HG03457 (cell line): ENCODE results near the gene ASIC2.

ENCODE experiments used
- ATAC-seq: cut with Tn5 transposase; IDR thresholded peaks from one replicate; pipeline ENCODE4 v1.9.1; 2021; ENCODE audit warnings: moderate number of reproducible peaks; ENCODE audit not compliant: unreplicated experiment

The ASIC2 gene

DNA sequence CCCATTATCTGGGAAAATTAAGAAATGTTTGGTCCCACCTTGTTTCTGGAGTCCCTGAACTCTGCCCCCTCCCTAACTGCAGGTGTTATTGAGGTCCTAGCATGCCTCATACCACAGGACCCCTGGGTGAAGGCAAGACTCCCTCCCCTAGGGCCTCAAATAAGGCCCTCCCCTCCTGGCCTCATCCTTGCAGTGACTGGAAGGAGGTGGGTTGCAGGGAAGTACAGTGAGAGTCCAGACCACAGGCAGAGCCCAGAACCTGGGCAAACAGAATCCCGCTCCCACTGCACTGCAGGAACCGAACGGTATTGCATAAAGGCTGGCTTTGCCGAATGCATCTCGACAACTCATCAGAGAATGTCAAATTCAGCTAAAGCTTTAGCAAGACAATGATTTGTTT is 126.6 kb downstream of the ASIC2 start:
- no peak for ATAC-seq

DNA sequence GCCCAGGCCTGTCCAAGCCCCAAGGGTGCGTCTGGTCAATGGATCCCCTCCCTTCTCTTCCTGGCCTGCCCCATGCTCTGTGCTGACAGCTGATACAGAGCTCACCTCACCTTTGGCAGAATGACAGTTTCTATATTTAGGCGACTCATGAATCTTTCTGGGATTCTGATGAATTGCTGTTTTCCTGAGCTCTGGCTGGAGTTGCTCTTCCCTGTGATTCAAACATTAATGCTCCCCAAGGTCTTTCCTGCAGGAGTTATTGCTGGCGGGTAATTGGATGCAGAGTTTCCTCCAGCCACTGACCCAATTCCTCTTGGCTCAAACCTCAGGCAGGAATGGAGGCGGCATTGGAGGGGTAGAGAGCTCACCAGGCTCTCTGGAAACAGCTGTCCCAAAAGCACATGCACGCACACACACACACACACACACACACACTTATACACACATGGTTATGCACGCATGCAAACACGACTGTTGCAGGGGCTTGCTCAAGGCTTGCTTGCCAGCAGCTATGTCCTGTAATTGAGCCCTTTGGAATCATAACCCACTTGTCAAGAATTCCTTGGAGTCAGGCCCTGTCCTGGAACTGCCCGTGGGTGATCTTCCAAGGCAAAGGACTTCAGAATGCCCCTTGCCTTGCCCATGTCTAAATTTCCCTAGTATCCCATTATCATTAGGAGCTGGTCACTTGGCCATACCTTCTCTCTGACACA is 128.8 kb downstream of the ASIC2 start:
- ATAC-seq: no peak

GRCh38 chr17:33163533-33164168 is 129.4 kb downstream of the ASIC2 start:
- no peak for ATAC-seq

DNA sequence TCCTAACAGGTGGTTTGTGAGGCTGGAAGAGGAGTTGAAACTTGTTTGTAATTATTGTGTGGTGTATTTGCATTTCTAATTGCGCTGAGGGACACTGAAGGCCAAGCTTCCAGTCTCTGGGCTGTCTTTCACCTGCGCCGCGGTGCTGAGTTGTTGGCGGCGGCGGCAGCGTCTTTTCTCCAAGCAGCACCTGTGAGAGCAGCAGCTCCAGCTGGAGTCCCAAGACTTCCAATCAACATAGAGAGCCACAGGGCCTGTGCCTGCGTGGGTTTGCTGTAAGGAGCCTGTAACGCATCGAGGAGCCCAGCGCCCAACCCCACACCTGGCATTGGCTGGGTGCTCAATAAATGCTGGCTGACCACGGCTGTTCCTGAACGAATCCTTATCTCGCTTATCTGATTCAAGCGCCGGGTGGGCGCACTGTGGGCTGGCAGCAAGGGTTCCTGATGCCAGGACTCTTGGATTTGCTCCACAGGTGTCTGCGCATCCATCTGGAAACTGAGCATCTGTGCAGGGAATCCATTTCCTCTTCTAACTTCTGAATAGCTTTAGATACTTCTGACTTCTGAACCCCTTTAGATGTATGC is 138.1 kb downstream of the ASIC2 start:
- no peak for ATAC-seq

GRCh38 chr17:33152783-33153182 is 140.3 kb downstream of the ASIC2 start:
- ATAC-seq: no peak

- ATAC-seq: no peak
These were observed 141.5 kb downstream of the ASIC2 start for GRCh38 chr17:33151565-33151964.

- ATAC-seq: no peak
These were observed 147.2 kb downstream of the ASIC2 start for GRCh38 chr17:33145941-33146340.

- no peak for ATAC-seq
These were observed 148.3 kb downstream of the ASIC2 start for GRCh38 chr17:33144837-33145236.

DNA sequence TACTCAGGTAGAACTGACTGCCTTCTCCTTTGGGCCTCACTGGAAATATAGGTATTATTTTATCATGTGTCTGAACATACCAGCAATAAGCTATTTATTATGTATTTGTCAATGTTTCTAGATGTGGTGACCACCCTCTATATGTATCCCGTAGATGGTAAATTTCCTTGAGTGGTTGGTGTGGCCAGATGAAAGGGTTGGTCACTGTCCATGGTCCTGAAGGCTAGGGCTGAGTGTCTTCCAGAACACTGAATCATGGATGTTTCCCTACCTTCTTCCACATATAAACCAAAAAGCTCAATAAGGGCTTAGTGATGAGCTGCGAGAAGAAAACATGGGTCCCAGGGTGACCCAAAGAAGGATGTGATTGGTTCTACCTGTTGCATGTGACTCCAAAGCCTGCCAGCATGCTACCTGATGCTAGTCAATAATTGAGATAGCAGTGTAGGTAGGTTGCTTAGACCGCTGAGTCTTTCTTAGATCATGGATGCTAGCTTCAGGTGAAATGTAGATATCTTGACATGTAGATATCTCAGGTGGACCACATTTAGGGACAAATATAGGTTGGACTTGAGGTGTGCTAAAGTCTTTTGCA is 150.3 kb downstream of the ASIC2 start:
- no peak for ATAC-seq

- ATAC-seq: no peak
These were observed 152.5 kb downstream of the ASIC2 start for GRCh38 chr17:33140413-33141099.

- no peak for ATAC-seq
These were observed 154.5 kb downstream of the ASIC2 start for GRCh38 chr17:33138627-33139026.

DNA sequence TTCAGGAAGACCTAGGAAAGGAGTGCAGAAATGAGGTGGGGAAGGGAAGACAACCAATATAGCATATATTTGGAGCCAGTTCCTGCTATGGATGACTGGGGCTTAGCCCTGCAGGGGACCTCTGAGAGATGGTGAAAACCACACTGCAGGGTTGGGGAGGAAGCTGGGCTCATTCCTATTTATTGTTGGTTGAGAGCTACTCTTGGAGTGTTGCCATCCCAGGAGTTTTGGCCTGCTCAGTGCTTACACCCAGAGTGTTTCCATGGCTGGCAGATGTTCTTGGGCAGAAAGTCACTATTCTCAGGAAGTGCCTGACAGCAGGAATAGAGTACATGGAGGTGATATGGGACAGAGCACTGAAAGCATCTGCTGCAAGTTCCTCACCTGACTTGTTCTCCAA is 155.7 kb downstream of the ASIC2 start:
- no peak for ATAC-seq

GRCh38 chr17:33135691-33136090 is 157.4 kb downstream of the ASIC2 start:
- ATAC-seq: no peak

- ATAC-seq: no peak
These were observed 161.5 kb downstream of the ASIC2 start for GRCh38 chr17:33131620-33132019.

- no peak for ATAC-seq
These were observed 165.4 kb downstream of the ASIC2 start for GRCh38 chr17:33127706-33128105.

- no peak for ATAC-seq
These were observed 167.0 kb downstream of the ASIC2 start for GRCh38 chr17:33126086-33126485.

GRCh38 chr17:33125552-33125950 is 167.5 kb downstream of the ASIC2 start:
- ATAC-seq: no peak

DNA sequence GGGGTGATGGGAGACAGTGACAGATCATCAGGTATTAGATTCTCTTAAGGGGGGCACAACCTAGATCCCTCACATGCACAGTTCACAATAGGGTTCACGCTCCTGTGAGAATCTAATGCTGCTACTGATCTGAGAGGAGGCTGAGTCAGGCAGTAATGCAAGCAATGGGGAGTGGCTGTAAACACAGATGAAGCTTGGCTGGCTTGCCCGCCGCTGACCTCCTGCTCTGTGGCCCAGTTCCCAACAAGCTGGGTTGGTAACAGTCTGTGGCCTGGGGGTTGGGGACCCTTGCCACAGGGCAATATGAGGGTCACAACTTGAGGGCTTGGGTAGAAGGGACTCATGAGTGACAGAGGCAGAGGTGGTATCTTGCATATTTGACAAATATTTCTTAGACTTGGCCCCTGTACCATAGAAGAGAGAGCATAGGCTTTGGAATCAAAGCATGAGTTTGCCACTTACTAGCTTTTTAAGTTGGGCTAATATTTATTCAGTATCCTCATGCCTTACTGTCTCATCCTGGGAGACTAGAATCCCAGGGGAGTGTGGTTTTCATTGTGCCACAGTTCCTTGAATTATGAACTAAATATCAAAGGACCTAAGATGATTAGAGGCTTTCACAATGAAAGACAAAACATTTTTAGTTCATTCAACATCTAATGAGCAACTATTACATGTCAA is 168.1 kb downstream of the ASIC2 start:
- ATAC-seq: no peak

DNA sequence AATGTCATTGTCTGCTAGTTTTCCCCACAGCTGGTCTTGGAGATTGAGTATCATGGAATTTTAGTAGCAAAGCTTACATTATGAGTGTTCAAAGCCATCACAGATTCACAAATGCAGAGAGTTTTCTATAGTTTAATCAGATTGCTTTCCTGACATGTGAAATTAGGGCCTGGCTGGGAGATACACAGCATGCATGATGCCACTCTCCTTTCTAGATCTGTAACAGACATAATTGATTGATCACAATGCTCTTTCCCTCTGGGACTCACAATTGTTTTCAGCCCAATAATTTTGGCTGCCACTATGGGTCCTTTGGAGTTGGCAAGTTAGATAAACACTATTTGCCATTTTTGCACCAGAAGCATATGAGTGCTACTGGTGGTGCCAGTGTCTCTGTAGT is 168.9 kb downstream of the ASIC2 start:
- no peak for ATAC-seq

DNA sequence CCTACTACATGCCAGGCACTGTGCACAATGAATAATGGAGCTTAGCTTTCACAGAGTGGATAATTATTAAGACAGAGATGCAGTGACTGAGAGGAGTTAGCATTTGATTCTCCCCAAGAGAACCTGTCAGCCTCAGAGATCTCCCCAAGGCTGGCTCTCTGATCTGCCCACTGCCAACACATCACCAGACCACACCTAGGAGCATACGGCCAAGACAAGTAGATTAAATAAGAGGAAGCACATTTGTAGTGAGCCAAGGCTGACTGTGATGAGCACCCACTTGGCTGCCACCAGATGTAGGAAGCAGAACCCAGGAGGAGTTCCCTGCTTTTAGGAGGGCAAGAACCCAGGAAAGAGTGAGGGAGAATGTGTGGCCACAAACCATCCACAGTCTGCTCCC is 171.3 kb downstream of the ASIC2 start:
- no peak for ATAC-seq

- no peak for ATAC-seq
These were observed 171.8 kb downstream of the ASIC2 start for GRCh38 chr17:33121272-33121671.
